DMS79 treated with DMSO at 0.1 percent for 48 hours (cell line): Measurements from ENCODE around the gene BCL3.
"Not testable (repeated sequence)": the region's sequence is repeated elsewhere in the genome, so short reads cannot be mapped to it uniquely, and the experiment has no call there.

Source experiments
- DNase-seq: peaks from one replicate; lab custom pipeline; 2025; lab: John Stamatoyannopoulos, UW

BCL3 gene

GRCh38 chr19:44748426-44749254, at the start of gene BCL3:
TSS of gene BCL3 (plus strand) at chr19:44748708. CDS start at chr19:44748791, 83 bp downstream.
- DNase-seq, result no peak

- no peak for DNase-seq
Measured at GRCh38 chr19:44700547-44700946, 48.0 kb upstream of the BCL3 start.

GRCh38 chr19:44701228-44701627, 47.3 kb upstream of the BCL3 start:
- DNase-seq, result no peak

- DNase-seq, result no peak
Measured at GRCh38 chr19:44702551-44703176, 45.8 kb upstream of the BCL3 start.

- no peak for DNase-seq
Measured at GRCh38 chr19:44703336-44704078, 45.0 kb upstream of the BCL3 start.

GRCh38 chr19:44704982-44705381, 43.5 kb upstream of the BCL3 start:
- DNase-seq, result no peak

- no peak for DNase-seq
Measured at GRCh38 chr19:44705502-44706010, 43.0 kb upstream of the BCL3 start.

- no peak for DNase-seq
Measured at GRCh38 chr19:44706506-44707236, 41.8 kb upstream of the BCL3 start.

- DNase-seq, result no peak
Measured at GRCh38 chr19:44707794-44708193, 40.7 kb upstream of the BCL3 start.

- DNase-seq, result no peak
Measured at GRCh38 chr19:44708940-44709339, 39.6 kb upstream of the BCL3 start.

GRCh38 chr19:44709434-44710266, 38.9 kb upstream of the BCL3 start:
- not testable (repeated sequence) for DNase-seq

GRCh38 chr19:44710483-44710882, 38.0 kb upstream of the BCL3 start:
- no peak for DNase-seq

GRCh38 chr19:44712864-44713515, 35.5 kb upstream of the BCL3 start:
- no peak for DNase-seq

GRCh38 chr19:44714597-44715169, 33.8 kb upstream of the BCL3 start:
- DNase-seq, result no peak

- DNase-seq, result no peak
Measured at GRCh38 chr19:44717603-44718002, 30.9 kb upstream of the BCL3 start.

- DNase-seq, result no peak
Measured at GRCh38 chr19:44718441-44719261, 29.9 kb upstream of the BCL3 start.

- no peak for DNase-seq
Measured at GRCh38 chr19:44719262-44719701, 29.2 kb upstream of the BCL3 start.

GRCh38 chr19:44720396-44720795, 28.1 kb upstream of the BCL3 start:
- DNase-seq, result not testable (repeated sequence)

GRCh38 chr19:44720945-44721344, 27.6 kb upstream of the BCL3 start:
- DNase-seq, result no peak
